GM10266 (cell line): ENCODE measurements around the gene NCL.

ENCODE experiments used
- DNase-seq: peaks from one replicate; pipeline ENCODE4 v3.0.0; 2012; ENCODE audit errors: extremely low spot score
- CTCF ChIP-seq: IDR thresholded peaks from 2 replicates; pipeline ENCODE4 v1.5.1; 2012; ENCODE audit warnings: mild to moderate bottlenecking, low read depth; ENCODE audit not compliant: control insufficient read depth, insufficient read depth; ENCODE audit errors: missing control alignments

NCL gene

GRCh38 chr2:231457101-231457500, 7.2 kb downstream of the NCL start:
- TF ChIP-seq CTCF, result no peak
- no peak for DNase-seq

GRCh38 chr2:231456295-231457004, 7.8 kb downstream of the NCL start:
- TF ChIP-seq CTCF, result no peak
- no peak for DNase-seq

- TF ChIP-seq CTCF, result no peak
- DNase-seq, result no peak
These were observed 8.4 kb downstream of the NCL start for GRCh38 chr2:231455890-231456289.

GRCh38 chr2:231455222-231455621, 9.1 kb downstream of the NCL start:
- no peak for TF ChIP-seq CTCF
- DNase-seq, result no peak

GRCh38 chr2:231454361-231454791, 9.9 kb downstream of the NCL start:
- DNase-seq, result no peak
- TF ChIP-seq CTCF, result no peak

- no peak for DNase-seq
- no peak for TF ChIP-seq CTCF
These were observed 11.3 kb downstream of the NCL start for GRCh38 chr2:231452799-231453508.

- no peak for DNase-seq
- no peak for TF ChIP-seq CTCF
These were observed 13.7 kb downstream of the NCL start for GRCh38 chr2:231450548-231450989.
